Measurements from ENCODE around the gene GATA2. TPM values are rescaled to one million over a fixed set of nuclear protein-coding genes. Genes with fewer than 3 reads are reported as not detected.

Gene GATA2
- total RNA-seq, 2 experiments from 2014 or later: 0.16 to 0.17 TPM

DNA sequence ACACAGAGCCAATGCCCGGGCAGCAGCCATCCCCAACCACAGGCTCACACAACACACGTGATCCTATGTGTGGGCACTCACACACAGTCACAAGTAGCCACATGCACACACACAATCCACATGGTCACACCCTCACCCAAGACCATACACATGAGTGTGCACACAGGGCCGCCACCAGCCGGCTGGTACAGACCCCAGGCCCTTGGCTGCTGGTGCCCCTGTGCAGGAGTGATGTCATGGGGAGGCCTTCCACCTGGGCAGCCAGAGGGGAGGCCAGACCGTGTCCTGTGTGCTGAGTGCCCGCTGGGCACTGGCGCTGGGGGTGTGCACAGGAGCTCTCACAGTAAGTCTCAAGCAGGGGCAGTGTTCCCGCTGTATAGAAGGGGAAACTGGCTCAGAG lies 63.2 kb downstream of the GATA2 start:
- DNase-seq (no peak), ATAC-seq (ENCODE audit: poor library complexity) (no peak)
- ChIA-PET CTCF (no interaction called here), POLR2A (no interaction called here)
- H3K36me3 Mint-ChIP-seq (ENCODE audit: low read depth): no peaks in the 10 kb centered on the region
- Histone ChIP-seq H3K4me1 (ENCODE audit: insufficient read depth, low read length) (peaks cover 17% of the 10 kb centered on the region), H3K36me3 (ENCODE audit: insufficient read depth, low read length) (no peaks in the 10 kb centered on the region), H3K9me3 (ENCODE audit: control insufficient read depth in 1 of 2, insufficient read depth in 1 of 2, low read length in 2 of 2) (peaks cover 0 to 9% of the 10 kb centered on the region in 2 experiments), H3K4me3 (ENCODE audit: low read length) (no peak overlapping the region), H3K27ac (ENCODE audit: low read depth in 1 of 2, low read length in 2 of 2) (no peak overlapping the region), H3K27me3 (ENCODE audit: control insufficient read depth in 1 of 2, insufficient read depth in 2 of 2, low read length in 2 of 2) (peaks cover 25 to 51% of the 10 kb centered on the region in 2 experiments)
- H3K4me1 Mint-ChIP-seq (ENCODE audit: low read depth): peaks cover 7% of the 10 kb centered on the region
- intact Hi-C loops (cut with DNase I, micrococcal nuclease): no loop called here
- no peak overlapping the region for H3K4me3 Mint-ChIP-seq
- peaks cover 57% of the 10 kb centered on the region for H3K27me3 Mint-ChIP-seq
- TF ChIP-seq, protein P1, sequence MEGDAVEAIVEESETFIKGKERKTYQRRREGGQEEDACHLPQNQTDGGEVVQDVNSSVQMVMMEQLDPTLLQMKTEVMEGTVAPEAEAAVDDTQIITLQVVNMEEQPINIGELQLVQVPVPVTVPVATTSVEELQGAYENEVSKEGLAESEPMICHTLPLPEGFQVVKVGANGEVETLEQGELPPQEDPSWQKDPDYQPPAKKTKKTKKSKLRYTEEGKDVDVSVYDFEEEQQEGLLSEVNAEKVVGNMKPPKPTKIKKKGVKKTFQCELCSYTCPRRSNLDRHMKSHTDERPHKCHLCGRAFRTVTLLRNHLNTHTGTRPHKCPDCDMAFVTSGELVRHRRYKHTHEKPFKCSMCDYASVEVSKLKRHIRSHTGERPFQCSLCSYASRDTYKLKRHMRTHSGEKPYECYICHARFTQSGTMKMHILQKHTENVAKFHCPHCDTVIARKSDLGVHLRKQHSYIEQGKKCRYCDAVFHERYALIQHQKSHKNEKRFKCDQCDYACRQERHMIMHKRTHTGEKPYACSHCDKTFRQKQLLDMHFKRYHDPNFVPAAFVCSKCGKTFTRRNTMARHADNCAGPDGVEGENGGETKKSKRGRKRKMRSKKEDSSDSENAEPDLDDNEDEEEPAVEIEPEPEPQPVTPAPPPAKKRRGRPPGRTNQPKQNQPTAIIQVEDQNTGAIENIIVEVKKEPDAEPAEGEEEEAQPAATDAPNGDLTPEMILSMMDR (IDR thresholded peaks at IDR 0.05): no peak
- H3K9me3 Mint-ChIP-seq: no peaks in the 10 kb centered on the region
- no peak overlapping the region for H3K27ac Mint-ChIP-seq

Other genes starting within 250 kb of the GATA2 start
- not detected for gene DNAJB8, start 26.3 kb downstream of the GATA2 start, total RNA-seq
- gene RPN1, start 157.6 kb upstream of the GATA2 start, total RNA-seq: 10 to 100 TPM; 67.7 to 72.6 TPM
- 100 to 1,000 TPM; 113 to 121 TPM for gene RAB7A, start 233.0 kb upstream of the GATA2 start, total RNA-seq

All from CD4-positive, alpha-beta T cell (primary cell).